GM18868 (cell line): ENCODE data around the gene TMEM186.
"Not testable (repeated sequence)": the region's sequence is repeated elsewhere in the genome, so short reads cannot be mapped to it uniquely, and the experiment has no call there.

Source experiments
- ATAC-seq: cut with Tn5 transposase; IDR thresholded peaks from one replicate; pipeline ENCODE4 v1.9.1; 2021; ENCODE audit warnings: mild to moderate bottlenecking, moderate library complexity; ENCODE audit not compliant: unreplicated experiment

Gene TMEM186, protein sequence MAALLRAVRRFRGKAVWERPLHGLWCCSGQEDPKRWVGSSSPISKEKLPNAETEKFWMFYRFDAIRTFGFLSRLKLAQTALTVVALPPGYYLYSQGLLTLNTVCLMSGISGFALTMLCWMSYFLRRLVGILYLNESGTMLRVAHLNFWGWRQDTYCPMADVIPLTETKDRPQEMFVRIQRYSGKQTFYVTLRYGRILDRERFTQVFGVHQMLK

GRCh38 chr16:8797364-8798173 lies at the start of gene TMEM186, which contains the start of gene PMM2:
TSS of gene TMEM186 (minus strand) at chr16:8797639. CDS start at chr16:8797614, 25 bp downstream.
TSS of gene PMM2 (plus strand) at chr16:8797839. CDS start at chr16:8797883, 44 bp downstream.
- peak; percentile 97 for ATAC-seq

GRCh38 chr16:8847145-8847544 lies 49.7 kb upstream of the TMEM186 start:
- no peak for ATAC-seq

DNA sequence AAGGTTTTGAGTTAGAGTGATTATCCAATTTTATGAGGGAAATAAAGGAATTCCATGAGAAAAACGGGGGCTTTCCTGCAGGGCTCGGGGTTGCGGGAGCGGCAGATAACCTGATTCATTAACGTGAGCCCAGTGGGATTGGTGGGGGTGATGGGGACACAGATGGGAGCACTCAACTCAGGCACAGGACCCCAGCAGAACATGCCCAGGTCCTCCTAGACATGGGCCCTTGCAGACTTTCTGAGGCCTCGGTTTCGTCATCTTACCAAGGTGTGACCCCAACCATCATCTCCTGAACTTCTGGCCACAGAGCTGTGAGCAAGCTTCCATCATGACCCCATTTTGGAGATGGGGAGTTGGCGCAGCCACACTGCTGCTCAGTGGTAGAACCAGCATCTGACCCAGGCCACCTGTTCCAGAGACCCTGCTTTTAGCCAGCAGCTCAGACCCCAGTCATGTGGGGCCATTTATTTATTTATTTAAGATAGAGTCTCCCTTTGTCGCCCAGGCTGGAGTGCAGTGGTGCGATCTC lies 49.0 kb upstream of the TMEM186 start:
- ATAC-seq, result no peak

DNA sequence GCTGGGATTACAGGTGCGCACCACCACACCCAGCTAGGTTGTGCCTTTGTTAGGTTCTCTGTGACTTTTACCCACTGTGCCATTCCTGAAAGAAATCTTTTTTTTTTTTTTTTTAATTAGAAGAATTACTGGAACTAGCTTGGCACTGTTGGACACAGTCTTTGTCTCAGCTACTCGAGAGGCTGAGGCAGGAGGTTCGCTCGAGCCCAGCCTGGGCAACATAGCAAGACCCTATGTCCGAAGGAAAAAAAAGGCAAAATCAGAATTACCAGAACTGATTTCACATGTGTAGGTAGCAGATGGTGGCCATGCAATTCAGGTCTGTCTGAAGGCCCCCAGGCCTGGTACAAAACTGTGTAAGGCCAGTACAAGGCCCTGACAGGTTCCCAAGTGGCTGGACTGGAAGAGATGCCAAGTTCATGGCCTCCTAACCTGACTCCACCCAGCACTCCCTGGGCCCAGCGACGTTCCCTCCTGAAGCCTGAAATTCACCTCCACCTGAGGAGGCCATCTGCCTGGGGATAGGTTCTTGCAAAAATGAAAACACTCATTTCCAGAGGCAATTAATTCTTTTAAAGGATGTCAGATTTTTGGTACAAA lies 48.4 kb upstream of the TMEM186 start:
- ATAC-seq, result no peak

- not testable (repeated sequence) for ATAC-seq
These were observed 45.9 kb upstream of the TMEM186 start for GRCh38 chr16:8843296-8843695.

- not testable (repeated sequence) for ATAC-seq
These were observed 44.6 kb upstream of the TMEM186 start for GRCh38 chr16:8842016-8842415.

GRCh38 chr16:8837594-8837993 lies 40.2 kb upstream of the TMEM186 start:
- not testable (repeated sequence) for ATAC-seq

GRCh38 chr16:8836797-8837196 lies 39.4 kb upstream of the TMEM186 start:
- not testable (repeated sequence) for ATAC-seq

GRCh38 chr16:8832717-8833105 lies 35.3 kb upstream of the TMEM186 start:
- ATAC-seq, result no peak

GRCh38 chr16:8831871-8832716 lies 34.7 kb upstream of the TMEM186 start:
- ATAC-seq, result no peak

DNA sequence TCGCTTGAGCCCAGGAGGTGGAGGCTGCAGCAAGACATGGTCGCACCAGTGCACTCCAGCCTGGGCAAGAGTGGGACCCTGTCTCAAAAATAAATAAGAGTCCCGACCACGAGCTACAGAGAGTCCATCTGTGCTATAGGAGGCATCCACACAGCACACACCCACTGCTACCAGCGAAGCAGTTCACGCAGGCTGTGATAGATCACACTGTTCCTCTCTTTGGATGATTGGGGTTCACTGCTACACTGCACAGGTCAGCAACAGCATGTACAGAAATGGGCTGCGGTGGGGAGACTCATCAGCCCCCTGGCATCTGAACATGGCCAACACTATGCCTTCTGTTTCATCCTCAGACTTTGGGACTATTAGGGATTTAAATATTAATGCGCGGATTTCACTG lies 34.0 kb upstream of the TMEM186 start:
- no peak for ATAC-seq

DNA sequence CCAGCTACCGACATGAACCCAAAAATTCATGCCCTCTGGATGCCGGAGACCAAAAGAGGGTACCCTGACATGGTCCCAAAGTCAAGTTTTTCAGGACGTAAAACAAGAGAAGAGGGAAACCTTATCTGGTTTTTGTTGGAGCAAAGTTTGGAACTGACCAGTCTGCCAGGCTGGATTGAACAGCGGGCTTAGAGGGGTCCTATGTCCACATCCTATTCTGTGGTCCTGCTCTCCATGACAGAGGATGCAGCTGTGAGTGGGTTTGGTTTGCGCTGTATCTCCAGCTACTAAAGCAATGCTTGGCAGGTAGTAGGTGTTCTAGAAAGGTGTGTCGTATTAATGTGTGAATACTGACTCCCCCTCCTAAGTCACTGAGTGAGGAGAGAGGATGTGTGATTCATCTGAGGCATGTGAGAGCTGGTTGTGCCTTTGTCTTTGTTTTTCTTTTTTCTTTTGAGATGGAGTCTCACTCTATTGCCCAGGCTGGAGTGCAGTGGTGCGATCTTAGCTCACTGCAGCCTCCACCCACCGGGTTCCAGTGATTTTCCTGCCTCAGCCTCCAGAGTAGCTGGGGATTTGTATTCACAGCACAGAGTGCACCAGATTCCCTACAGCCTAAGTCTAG lies 31.2 kb upstream of the TMEM186 start:
- no peak for ATAC-seq

DNA sequence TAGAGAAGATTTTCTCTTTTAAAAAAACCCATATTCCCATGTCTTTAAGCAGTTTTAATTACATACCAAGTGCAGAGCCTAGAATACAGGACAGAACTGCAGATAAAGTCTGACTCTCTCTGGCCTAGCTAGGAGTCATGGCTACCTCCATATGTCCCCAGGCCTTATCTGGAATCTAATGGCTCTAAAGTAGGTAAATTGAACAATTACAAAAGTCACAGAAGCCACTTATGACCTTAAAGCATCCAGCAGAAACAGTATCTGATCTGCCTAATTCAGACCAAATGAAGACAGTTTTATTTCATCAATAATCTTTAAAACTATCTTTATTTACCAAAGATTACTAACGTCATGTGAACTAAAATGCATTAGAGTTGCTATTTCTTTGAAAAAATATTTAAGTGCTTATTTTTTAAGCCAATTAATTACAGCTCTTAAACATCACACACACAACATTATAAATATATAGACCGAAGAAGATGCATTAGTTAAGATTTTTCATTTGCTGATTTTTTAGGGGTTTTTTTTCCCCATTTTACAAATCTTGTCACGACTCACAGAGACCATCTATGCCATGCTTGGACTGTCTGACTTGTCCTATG lies 28.9 kb upstream of the TMEM186 start:
- no peak for ATAC-seq

GRCh38 chr16:8822403-8822802 lies 25.0 kb upstream of the TMEM186 start:
- no peak for ATAC-seq

GRCh38 chr16:8819411-8820034 lies 22.1 kb upstream of the TMEM186 start:
- no peak for ATAC-seq

DNA sequence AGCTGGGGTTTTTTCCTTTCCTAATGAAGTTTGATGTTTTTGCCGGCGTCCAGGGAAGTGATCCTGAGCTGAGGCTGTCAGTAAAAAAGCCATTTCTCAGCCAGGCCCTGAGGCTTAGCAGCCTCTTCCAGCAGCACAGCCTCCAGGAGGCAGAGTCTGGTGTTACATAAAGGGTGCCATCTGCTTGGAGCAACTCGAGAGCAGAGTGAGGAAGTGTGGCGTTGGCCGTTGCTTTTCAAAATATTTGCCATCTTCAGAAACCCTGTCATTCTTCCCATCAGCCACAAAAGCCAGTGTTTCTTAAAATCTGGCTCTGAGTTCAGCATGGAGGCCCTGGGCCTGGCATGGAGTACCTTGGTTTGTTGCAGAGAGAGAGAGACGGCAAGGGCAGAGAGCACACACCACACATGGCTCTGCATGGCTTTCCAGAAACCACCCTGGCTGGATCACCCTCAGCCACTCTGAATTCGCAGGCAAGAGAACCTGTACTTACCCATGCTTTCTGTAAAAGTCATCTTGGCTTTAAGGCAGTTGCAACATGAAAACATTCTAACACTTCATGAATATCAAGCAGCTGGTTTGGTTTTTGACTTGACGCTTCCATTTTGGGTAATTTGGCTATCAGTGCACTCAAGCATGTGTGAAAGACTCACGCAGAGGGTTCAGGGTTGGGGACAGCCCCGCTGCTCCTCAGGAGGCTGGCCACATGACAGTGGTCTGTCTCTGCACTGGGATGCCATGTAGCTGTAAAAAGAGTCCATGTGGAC lies 21.2 kb upstream of the TMEM186 start:
- peak; percentile 86 for ATAC-seq

GRCh38 chr16:8816967-8817655 lies 19.7 kb upstream of the TMEM186 start:
- no peak for ATAC-seq
